B cell (primary cell): Measurements from ENCODE around the gene KIAA0319L.

Source experiments
- CTCF ChIP-seq: fragments of 200-600 bp; IDR thresholded peaks from one replicate; pipeline ENCODE4 v1.8.0; 2022; ENCODE audit warnings: antibody characterized with exemption, mild to moderate bottlenecking
- EZH2 ChIP-seq: IDR thresholded peaks from 2 replicates; pipeline ENCODE4 v1.6.1; 2012; ENCODE audit warnings: borderline replicate concordance, low read depth, mild to moderate bottlenecking, moderate library complexity, low read length; ENCODE audit not compliant: insufficient read depth, poor library complexity, severe bottlenecking

- no peak for TF ChIP-seq CTCF
- no peak for TF ChIP-seq EZH2
Measured at GRCh38 chr1:35461966-35462651, 95.1 kb downstream of the KIAA0319L start.
